Mucosa of descending colon (tissue), 3 donors: Measurements from ENCODE around the gene FSTL4. TPM values are rescaled to one million over a fixed set of nuclear protein-coding genes. Genes with fewer than 3 reads are reported as not detected.
A peak's percentile ranks its signal among the peaks of the same experiment; 100 is the strongest.

ENCODE experiments used
- ATAC-seq: fragments of 200-7000 bp; cut with Tn5 transposase; one replicate; pipeline ENCODE4 v1.9.1; 2020; ENCODE audit warnings: mild to moderate bottlenecking, moderate library complexity
- DNase-seq, 3 donors: peaks; one replicate each; pipeline ENCODE4 v3.0.0-alpha.2; 2020
- H3K36me3 ChIP-seq: fragments of 200-600 bp; one replicate; pipeline ENCODE4 v1.8.0; 2021; ENCODE audit warnings: low read depth, mild to moderate bottlenecking
- H3K4me1 ChIP-seq: fragments of 200-600 bp; one replicate; pipeline ENCODE4 v1.8.0; 2021; ENCODE audit warnings: low read depth, mild to moderate bottlenecking
- H3K4me3 ChIP-seq: fragments of 200-600 bp; one replicate; pipeline ENCODE4 v1.8.0; 2021; ENCODE audit warnings: mild to moderate bottlenecking
- H3K9me3 ChIP-seq: fragments of 200-600 bp; one replicate; pipeline ENCODE4 v1.8.0; 2021; ENCODE audit warnings: mild to moderate bottlenecking
- CTCF ChIP-seq: fragments of 200-600 bp; IDR thresholded peaks from one replicate; pipeline ENCODE4 v1.8.0; 2022; ENCODE audit warnings: antibody characterized with exemption, mild to moderate bottlenecking
- intact Hi-C, 2 donors: fragments of 100-400 bp; cut with DNase I in 1 of 2; cut with micrococcal nuclease in 1 of 2; formaldehyde crosslinking; loops; one replicate each; pipeline versions ENCODE4 v1.11.0 to v1.11.1; 2022; cut with DNase I, micrococcal nuclease
- microRNA-seq: library from miRNA; unstranded; fragments of <30 nt; microRNA quantifications from one replicate; pipeline ENCODE4, GENCODE V29; 2019
- total RNA-seq, 3 donors: library from RNA; stranded (reverse); fragmentation: NEBNext Ultra II Directional in 2 of 3; extraction: Animal tissue kit (Norgen Biotek cat#: 25700) in 2 of 3; gene quantifications; one replicate each; pipeline versions ENCODE4 v1.2.1 to v1.2.4, GENCODE V29; 2021 to 2023
- donor health status: DM: no; HTN: no; CAD: no; lungs with moderate emphysema.
- donor health status: DM: no; HTN: no; CAD: no.
- donor health status: DM: no; HTN: yes; CAD: no.

The FSTL4 gene
- total RNA-seq, 3 donors from 2014 or later = 0.29 to 0.77 (median 0.57) TPM

- Histone ChIP-seq H3K4me1 (no peaks in the 10 kb centered on the region), H3K36me3 (no peaks in the 10 kb centered on the region), H3K9me3 (no peaks in the 10 kb centered on the region), H3K4me3 (no peak overlapping the region)
- intact Hi-C loops = no loop called here
- ATAC-seq = peak; percentile 37
- no peak for TF ChIP-seq CTCF
- DNase-seq = no peak
Observed at GRCh38 chr5:133154274-133155075, 457.9 kb downstream of the FSTL4 start.

GRCh38 chr5:133150909-133151544, 461.3 kb downstream of the FSTL4 start:
- Histone ChIP-seq H3K4me3 (no peak overlapping the region), H3K36me3 (no peaks in the 10 kb centered on the region), H3K9me3 (no peaks in the 10 kb centered on the region), H3K4me1 (no peaks in the 10 kb centered on the region)
- DNase-seq (no peak), ATAC-seq (no peak)
- intact Hi-C loops = no loop called here
- no peak for TF ChIP-seq CTCF

DNA sequence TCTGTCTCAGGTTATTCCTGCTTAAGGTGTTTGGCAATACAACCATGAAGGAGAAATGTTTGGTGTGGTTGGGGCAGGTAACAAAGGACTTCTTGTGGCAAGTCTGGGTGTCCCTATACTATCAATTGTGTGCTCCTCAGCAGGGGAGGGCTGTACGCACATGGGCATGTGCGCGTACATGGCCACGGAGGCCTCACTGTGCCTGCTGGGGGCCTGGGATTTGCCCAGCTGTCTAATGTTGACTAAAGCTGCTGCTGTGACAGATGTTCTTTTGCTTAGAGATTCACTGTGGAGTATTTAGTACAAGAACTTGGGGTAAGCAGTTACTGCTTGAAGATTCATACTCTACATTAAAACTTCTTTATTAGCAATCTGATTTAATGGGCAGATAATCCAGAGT, 463.0 kb downstream of the FSTL4 start:
- intact Hi-C loops = no loop called here
- no peak for ATAC-seq
- TF ChIP-seq CTCF = no peak
- H3K4me1 ChIP-seq = no peaks in the 10 kb centered on the region
- no peak overlapping the region for H3K4me3 ChIP-seq
- H3K36me3 ChIP-seq = no peaks in the 10 kb centered on the region
- no peaks in the 10 kb centered on the region for H3K9me3 ChIP-seq
- DNase-seq = no peak

GRCh38 chr5:133147815-133148567, 464.4 kb downstream of the FSTL4 start:
- TF ChIP-seq CTCF = no peak
- DNase-seq = no peak
- no peaks in the 10 kb centered on the region for H3K36me3 ChIP-seq
- no peaks in the 10 kb centered on the region for H3K9me3 ChIP-seq
- intact Hi-C loops = no loop called here
- ATAC-seq = no peak
- H3K4me1 ChIP-seq = no peaks in the 10 kb centered on the region
- H3K4me3 ChIP-seq = no peak overlapping the region

DNA sequence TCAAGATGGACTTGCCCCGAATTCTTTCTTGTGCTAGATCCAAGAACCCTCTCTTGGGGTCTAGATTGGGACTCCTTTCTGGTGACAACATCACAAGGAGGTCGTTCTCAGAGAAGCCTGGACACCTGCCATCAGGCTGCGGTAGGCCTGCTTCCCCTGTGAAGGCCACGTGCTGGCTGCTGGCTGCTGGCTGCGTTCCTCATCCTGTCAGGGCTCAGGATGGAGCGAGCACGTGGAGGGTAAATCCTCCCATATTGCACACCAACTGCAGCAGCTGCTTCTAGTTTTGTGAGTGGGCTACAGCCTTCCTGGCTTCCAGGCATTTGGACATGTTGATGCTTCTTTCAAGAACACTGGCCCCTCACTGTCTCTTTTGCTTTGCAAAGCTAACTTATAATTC, 464.9 kb downstream of the FSTL4 start:
- ATAC-seq = no peak
- Histone ChIP-seq H3K9me3 (no peaks in the 10 kb centered on the region), H3K36me3 (no peaks in the 10 kb centered on the region), H3K4me1 (no peaks in the 10 kb centered on the region), H3K4me3 (no peak overlapping the region)
- intact Hi-C loops = no loop called here
- no peak for TF ChIP-seq CTCF
- peak in 1 of 3 donors; percentile 14 for DNase-seq

Small RNAs within 50 kb of the gene (microRNA-seq; reads per million reads assigned to microRNA genes)
- gene MIR1289-2 = not detected
